OCI-LY1 (cell line): ENCODE data around the gene PLCXD3.

Experiments used
- CTCF ChIP-seq: fragments of 200-600 bp; sonication (generic), shearing (Covaris generic); IDR thresholded peaks from 2 replicates; pipeline ENCODE4 v1.5.1; 2017; ENCODE audit warnings: mild to moderate bottlenecking, antibody characterized with exemption, low read length, moderate library complexity, mixed read lengths
- EZH2 ChIP-seq: fragments of 200-600 bp; sonication (generic), shearing (Covaris generic); IDR thresholded peaks from 2 replicates; pipeline ENCODE4 v1.8.0; 2017; ENCODE audit warnings: borderline replicate concordance, mixed run types, mild to moderate bottlenecking, antibody characterized with exemption, low read length, moderate library complexity, mixed read lengths

- TF ChIP-seq CTCF (no peak), EZH2 (no peak)
Observed at GRCh38 chr5:41485533-41485932, 24.9 kb downstream of the PLCXD3 start.
